ENCODE data around the gene DBN1.

GRCh38 chr5:177425196-177425800, 48.1 kb downstream of the DBN1 start:
- TF ChIP-seq CTCF (IDR thresholded peaks at IDR 0.05) (no peak), POLR2AphosphoS5 (IDR thresholded peaks at IDR 0.05) (no peak)
